IMR-90 (cell line): ENCODE data around the gene CDY1B. TPM values are rescaled to one million over a fixed set of nuclear protein-coding genes. Genes with fewer than 3 reads are reported as not detected.
"Not testable (repeated sequence)": the region's sequence is repeated elsewhere in the genome, so short reads cannot be mapped to it uniquely, and the experiment has no call there.

Source experiments
- ATAC-seq: fragments of 200-7000 bp; cut with Tn5 transposase; 2 replicates; pipeline ENCODE4 v1.9.1; 2020; ENCODE audit warnings: low read depth, mild to moderate bottlenecking, moderate library complexity
- BruUV-seq: library from RNA; stranded (reverse); fragments of 400-500 nt; replicated peaks from 2 replicates; lab custom pipeline; 2021; lab: Mats Ljungman, UMichigan
- CTCF ChIA-PET: fragments of 300-600 bp; formaldehyde crosslinking; extraction: SDS; loops from one replicate; lab custom pipeline; 2021; ENCODE audit warnings: antibody characterized with exemption; lab: Yijun Ruan, JAX
- POLR2A ChIA-PET: fragments of 300-600 bp; sonication (Branson Sonifier 250); formaldehyde crosslinking; loops from one replicate; lab custom pipeline; 2022; ENCODE audit warnings: antibody characterized with exemption; ENCODE audit not compliant: unreplicated experiment; lab: Charles Lee
- DNase-seq: peaks from one replicate; pipeline ENCODE4 v3.0.0; 2013
- H2AFZ ChIP-seq: replicated peaks from 2 replicates; pipeline ENCODE3; 2013; ENCODE audit warnings: low read length, mild to moderate bottlenecking; ENCODE audit not compliant: poor library complexity
- H2AK5ac ChIP-seq: 2 replicates; pipeline ENCODE4 v1.6.1; 2013; ENCODE audit warnings: low read depth, low read length, inconsistent platforms
- H2AK9ac ChIP-seq: replicated peaks from 2 replicates; pipeline ENCODE3; 2013; ENCODE audit warnings: mild to moderate bottlenecking, low read depth, low read length, moderate library complexity; ENCODE audit not compliant: poor library complexity
- H2BK120ac ChIP-seq: 2 replicates; pipeline ENCODE4 v1.6.1; 2013; ENCODE audit warnings: low read depth, low read length, inconsistent platforms
- H2BK15ac ChIP-seq: 3 replicates; pipeline ENCODE4 v1.6.1; 2013; ENCODE audit warnings: low read depth, low read length, inconsistent platforms
- H2BK20ac ChIP-seq: 2 replicates; pipeline ENCODE4 v1.6.1; 2013; ENCODE audit warnings: low read depth, mild to moderate bottlenecking, inconsistent platforms, low read length, moderate library complexity
- H2BK5ac ChIP-seq: 2 replicates; pipeline ENCODE4 v1.6.1; 2013; ENCODE audit warnings: mild to moderate bottlenecking, low read depth, low read length, inconsistent platforms; ENCODE audit not compliant: poor library complexity, severe bottlenecking
- H3K14ac ChIP-seq: replicated peaks from 2 replicates; pipeline ENCODE4 v1.6.1; 2013; ENCODE audit warnings: low read depth, low read length, inconsistent platforms
- H3K18ac ChIP-seq: 2 replicates; pipeline ENCODE4 v1.6.1; 2013; ENCODE audit warnings: low read depth, low read length, control low read depth
- H3K23ac ChIP-seq: 2 replicates; pipeline ENCODE4 v1.6.1; 2013; ENCODE audit warnings: low read depth, low read length, inconsistent platforms
- H3K27ac ChIP-seq: 2 replicates; pipeline ENCODE4 v1.5.1; 2013; ENCODE audit warnings: mild to moderate bottlenecking, control low read depth, low read length; ENCODE audit not compliant: insufficient read depth
- H3K27me3 ChIP-seq: 2 replicates; pipeline ENCODE4 v1.6.1; 2013; ENCODE audit warnings: low read length; ENCODE audit not compliant: control insufficient read depth, insufficient read depth
- H3K36me3 ChIP-seq: 2 replicates; pipeline ENCODE4 v1.6.1; 2013; ENCODE audit warnings: low read length, mixed read lengths; ENCODE audit not compliant: control insufficient read depth, insufficient read depth
- H3K4ac ChIP-seq: 2 replicates; pipeline ENCODE4 v1.6.1; 2013; ENCODE audit warnings: low read depth, low read length, inconsistent platforms
- H3K4me1 ChIP-seq: 2 replicates; pipeline ENCODE4 v1.6.1; 2013; ENCODE audit warnings: low read length, mixed read lengths; ENCODE audit not compliant: control insufficient read depth, insufficient read depth
- H3K4me2 ChIP-seq: 2 replicates; pipeline ENCODE4 v1.6.1; 2013; ENCODE audit warnings: low read depth, mild to moderate bottlenecking, control low read depth, low read length, moderate library complexity
- H3K4me3 ChIP-seq: 2 replicates; pipeline ENCODE4 v1.5.1; 2013; ENCODE audit warnings: low read depth, mild to moderate bottlenecking, control low read depth, low read length, moderate library complexity; ENCODE audit not compliant: insufficient read depth
- H3K56ac ChIP-seq: 2 replicates; pipeline ENCODE4 v1.6.1; 2013; ENCODE audit warnings: low read length, inconsistent platforms; ENCODE audit not compliant: insufficient read depth; ENCODE audit errors: extremely low read depth
- H3K79me1 ChIP-seq, 2 experiments: 2 replicates each; pipeline ENCODE4 v1.6.1; 2013; ENCODE audit warnings: low read length in 2 of 2, inconsistent platforms in 1 of 2, low read depth in 1 of 2
- H3K9ac ChIP-seq: 2 replicates; pipeline ENCODE4 v1.6.1; 2013; ENCODE audit warnings: low read depth, low read length, control low read depth
- H3K9me1 ChIP-seq: 2 replicates; pipeline ENCODE4 v1.6.1; 2013; ENCODE audit warnings: low read length, inconsistent platforms; ENCODE audit not compliant: insufficient read depth
- H3K9me3 ChIP-seq: 2 replicates; pipeline ENCODE4 v1.6.1; 2013; ENCODE audit warnings: low read length; ENCODE audit not compliant: control insufficient read depth, insufficient read depth
- H4K20me1 ChIP-seq: 2 replicates; pipeline ENCODE4 v1.6.1; 2013; ENCODE audit warnings: low read length, inconsistent platforms; ENCODE audit not compliant: insufficient read depth
- H4K5ac ChIP-seq: 2 replicates; pipeline ENCODE4 v1.6.1; 2013; ENCODE audit warnings: mild to moderate bottlenecking, low read depth, low read length, control low read depth
- H4K8ac ChIP-seq, 2 experiments: 2 replicates each; pipeline ENCODE4 v1.6.1; 2013; ENCODE audit warnings: low read depth in 2 of 2, low read length in 2 of 2, control low read depth in 1 of 2, inconsistent platforms in 1 of 2
- H4K91ac ChIP-seq: 2 replicates; pipeline ENCODE4 v1.6.1; 2013; ENCODE audit warnings: low read depth, low read length, inconsistent platforms; ENCODE audit not compliant: insufficient read depth
- WGBS, 2 experiments: methylation state at CpG; one replicate each; pipeline versions ENCODE4 v1.1.5 to v1.1.7; 2013; ENCODE audit warnings: missing lambda C conversion rate in 2 of 2; ENCODE audit not compliant: insufficient read length in 1 of 2; ENCODE audit errors: extremely low coverage in 2 of 2; 5-methylcytosine and 5-hydroxymethylcytosine counted together
- dilution Hi-C: fragments of 300-500 bp; cut with HindIII; formaldehyde crosslinking; loops from one replicate; pipeline ENCODE4 v1.14.3; 2018; ENCODE audit warnings: low sequenced_read_pairs; ENCODE audit not compliant: unreplicated experiment
- in situ Hi-C: fragments of 300-500 bp; cut with MboI; formaldehyde crosslinking; loops from 3 replicates; pipeline ENCODE4 v1.14.3; 2019; ENCODE audit warnings: low sequenced_read_pairs, inconsistent platforms, mixed read lengths
- intact Hi-C: fragments of 100-400 bp; cut with micrococcal nuclease; formaldehyde crosslinking; loops from 2 replicates; pipeline ENCODE4 v1.10.0; 2022
- polyA plus RNA-seq, 3 experiments: library from polyadenylated mRNA; depleted of rRNA; stranded (reverse); fragments of >200 nt; gene quantifications; 2 replicates each; pipeline ENCODE4 v1.2.3, GENCODE V29; 2012; ENCODE audit warnings: low replicate concordance in 1 of 3
- total RNA-seq: library from RNA; depleted of rRNA; stranded (reverse); fragments of >200 nt; gene quantifications from 2 replicates; pipeline ENCODE4 v1.2.3, GENCODE V29; 2012

Gene CDY1B
- total and polyA plus RNA-seq, 2 of the 4 experiments (the other 2 are of a cell fraction), result not detected

DNA sequence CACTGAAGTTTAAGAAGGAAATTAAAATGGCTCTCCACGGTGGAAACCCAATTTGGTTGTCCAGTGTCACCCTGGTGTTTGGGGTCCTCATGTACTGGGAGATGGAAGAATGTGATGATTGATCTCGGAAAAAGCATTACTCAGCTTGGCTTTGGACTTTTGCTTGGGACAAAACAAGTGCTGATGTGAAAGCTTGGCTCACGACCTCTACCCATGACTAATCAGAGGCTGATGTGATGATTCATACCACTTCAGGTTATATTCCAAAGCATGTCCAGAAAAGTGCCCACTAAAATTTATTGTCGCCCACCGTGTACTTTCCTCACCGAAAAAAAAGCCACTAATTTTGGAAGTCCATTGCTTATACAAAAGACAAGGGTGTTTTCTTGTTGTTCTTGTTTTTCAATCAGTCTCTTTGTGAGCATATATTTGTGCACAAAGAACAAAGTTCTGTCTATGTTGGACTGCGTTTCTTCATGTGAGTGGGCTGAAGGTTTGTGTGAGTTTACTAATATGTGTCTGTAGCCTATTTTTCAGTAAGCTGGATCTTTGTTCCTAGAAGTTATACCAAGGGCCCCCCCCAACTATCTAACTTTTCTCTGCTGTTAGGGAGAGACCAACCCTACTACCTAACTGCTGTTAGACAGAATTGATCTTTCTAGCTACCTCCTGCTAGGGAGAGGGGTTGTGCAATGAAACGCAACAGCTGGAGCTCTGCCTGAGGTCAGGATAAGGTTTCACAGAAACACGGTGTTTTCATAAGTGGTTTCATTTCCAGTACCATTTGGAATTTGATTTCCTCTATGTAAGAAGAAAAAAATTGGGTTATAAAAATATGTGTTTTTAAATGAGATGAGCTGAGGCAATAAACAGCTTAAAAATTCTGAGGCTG lies 21.4 kb downstream of the CDY1B start:
- H3K9ac ChIP-seq, H3K9me1 ChIP-seq, intact Hi-C loops, POLR2A ChIA-PET, BruUV-seq, H3K27me3 ChIP-seq, H3K4me2 ChIP-seq, H2AK9ac ChIP-seq, H4K20me1 ChIP-seq, H4K91ac ChIP-seq, H2BK5ac ChIP-seq, H3K23ac ChIP-seq, H2BK20ac ChIP-seq, H3K4me1 ChIP-seq, H2AFZ ChIP-seq, in situ Hi-C loops, ATAC-seq, H3K36me3 ChIP-seq, H3K4me3 ChIP-seq, H4K5ac ChIP-seq, H3K9me3 ChIP-seq, H2AK5ac ChIP-seq, H3K56ac ChIP-seq, H2BK15ac ChIP-seq, H2BK120ac ChIP-seq, DNase-seq, H3K18ac ChIP-seq, CTCF ChIA-PET, dilution Hi-C loops, H3K14ac ChIP-seq, H3K4ac ChIP-seq, H4K8ac ChIP-seq, H3K79me1 ChIP-seq, H3K27ac ChIP-seq: not testable (repeated sequence)
- no CpG with 5 or more reads among the region's 9 CpGs for WGBS, 2 experiments
